GM12878 (cell line): ENCODE results near the gene HTR4. TPM values are rescaled to one million over a fixed set of nuclear protein-coding genes. Genes with fewer than 3 reads are reported as not detected.

Experiments used
- ATAC-seq: fragments of 200-7000 bp; cut with Tn5 transposase; 3 replicates; pipeline ENCODE4 v1.9.1; 2020; ENCODE audit warnings: mild to moderate bottlenecking, moderate library complexity
- BruUV-seq: library from RNA; stranded (reverse); fragments of 400-500 nt; replicated peaks from 2 replicates; lab custom pipeline; 2021; lab: Mats Ljungman, UMichigan
- CTCF ChIA-PET: fragments of 300-600 bp; sonication (Branson Sonifier 250); formaldehyde crosslinking; extraction: SDS; loops from one replicate; lab custom pipeline; 2021; ENCODE audit warnings: inconsistent platforms; lab: Yijun Ruan, JAX
- POLR2A ChIA-PET: fragments of 350-600 bp; formaldehyde crosslinking; extraction: SDS; loops from one replicate; lab custom pipeline; 2021; ENCODE audit warnings: inconsistent platforms; lab: Charles Lee
- RAD21 ChIA-PET: fragments of 300-600 bp; sonication (Branson Sonifier 250); formaldehyde crosslinking; loops from one replicate; lab custom pipeline; 2023; ENCODE audit warnings: antibody characterized with exemption; ENCODE audit not compliant: unreplicated experiment; lab: Charles Lee
- SMC1A ChIA-PET: fragments of 300-600 bp; sonication (Branson Sonifier 250); formaldehyde crosslinking; loops from one replicate; lab custom pipeline; 2023; ENCODE audit not compliant: unreplicated experiment, uncharacterized antibody; lab: Charles Lee
- DNase-seq: peaks from one replicate; pipeline ENCODE4 v3.0.0-alpha.2; 2011; ENCODE audit warnings: low read depth, low spot score
- FAIRE-seq: peaks from 3 replicates; lab custom pipeline; 2011; peaks lifted over from hg19 to GRCh38; lab: Jason Lieb, UNC
- H2AFZ ChIP-seq: 2 replicates; pipeline ENCODE4 v1.6.0; 2011; ENCODE audit warnings: low read depth, low read length, control low read depth; ENCODE audit not compliant: control insufficient read depth
- H3K27ac ChIP-seq: 2 replicates; pipeline ENCODE4 v1.5.1; 2011; ENCODE audit warnings: control low read depth; ENCODE audit not compliant: control insufficient read depth, insufficient read depth
- H3K27me3 ChIP-seq, 2 experiments: replicated peaks in 1 of 2; 2 replicates each; pipeline versions ENCODE4 v1.6.0 to v1.6.1; 2011; ENCODE audit warnings: low read length in 1 of 2; ENCODE audit not compliant: control insufficient read depth in 2 of 2, insufficient read depth in 2 of 2
- H3K36me3 ChIP-seq, 2 experiments: 2 replicates each; pipeline ENCODE4 v1.5.1; 2011; ENCODE audit warnings: low read length in 1 of 2; ENCODE audit not compliant: control insufficient read depth in 2 of 2, insufficient read depth in 2 of 2
- H3K4me1 ChIP-seq: 2 replicates; pipeline ENCODE4 v1.6.1; 2011; ENCODE audit warnings: mild to moderate bottlenecking, low read length, moderate library complexity, mixed read lengths; ENCODE audit not compliant: control insufficient read depth, insufficient read depth
- H3K4me2 ChIP-seq: 2 replicates; pipeline ENCODE4 v1.6.0; 2011; ENCODE audit warnings: control low read depth; ENCODE audit not compliant: control insufficient read depth, insufficient read depth
- H3K4me3 ChIP-seq: fragments of 200-600 bp; sonication (generic); 2 replicates; pipeline ENCODE4 v1.5.1; 2016
- H3K79me2 ChIP-seq: 2 replicates; pipeline ENCODE4 v1.6.0; 2011; ENCODE audit warnings: low read length; ENCODE audit not compliant: control insufficient read depth, insufficient read depth
- H3K9ac ChIP-seq: 2 replicates; pipeline ENCODE4 v1.8.0; 2011; ENCODE audit warnings: low read length, control low read depth, mixed read lengths; ENCODE audit not compliant: control insufficient read depth, insufficient read depth
- H3K9me3 ChIP-seq: replicated peaks from 3 replicates; pipeline ENCODE4 v1.5.1; 2011; ENCODE audit warnings: mild to moderate bottlenecking, low read length; ENCODE audit not compliant: control insufficient read depth, insufficient read depth
- H4K20me1 ChIP-seq: 2 replicates; pipeline ENCODE4 v1.6.0; 2011; ENCODE audit not compliant: control insufficient read depth, insufficient read depth
- EGR1 ChIP-seq, 2 experiments: IDR thresholded peaks; 1 replicate in 1 of 2; 2 replicates in 1 of 2; pipeline ENCODE4 v1.6.1; 2011 to 2012; ENCODE audit warnings: low read depth in 2 of 2, low read length in 2 of 2, borderline replicate concordance in 1 of 2, mild to moderate bottlenecking in 1 of 2, moderate library complexity in 1 of 2
- ESRRA ChIP-seq: IDR thresholded peaks from 2 replicates; pipeline ENCODE4 v1.6.1; 2012; ENCODE audit warnings: mild to moderate bottlenecking, low read length, improper control_type of control experiment
- HDAC6 ChIP-seq: fragments of 200-600 bp; sonication (generic); IDR thresholded peaks from one replicate; pipeline ENCODE4 v1.8.0; 2017; ENCODE audit warnings: antibody characterized with exemption; ENCODE audit not compliant: unreplicated experiment
- JUND ChIP-seq: IDR thresholded peaks from 2 replicates; pipeline ENCODE4 v1.6.1; 2012; ENCODE audit warnings: low read depth, mild to moderate bottlenecking, low read length, improper control_type of control experiment, moderate library complexity
- MYC ChIP-seq: IDR thresholded peaks from 2 replicates; pipeline ENCODE4 v1.6.1; 2011; ENCODE audit warnings: mild to moderate bottlenecking, low read length, moderate library complexity, inconsistent platforms; ENCODE audit not compliant: insufficient read depth, insufficient replicate concordance, insufficient read length, severe bottlenecking
- POLR2A ChIP-seq: IDR thresholded peaks from 2 replicates; pipeline ENCODE4 v1.6.1; 2011; ENCODE audit warnings: low read depth, mild to moderate bottlenecking, low read length
- RFX5 ChIP-seq: IDR thresholded peaks from 2 replicates; pipeline ENCODE4 v1.6.1; 2011; ENCODE audit warnings: low read depth, low read length, improper control_type of control experiment
- SMAD1 ChIP-seq: fragments of 450-650 bp; IDR thresholded peaks from 2 replicates; pipeline ENCODE4 v1.6.1; 2018; ENCODE audit warnings: mild to moderate bottlenecking, low read depth; ENCODE audit not compliant: partially characterized antibody
- STAT3 ChIP-seq: IDR thresholded peaks from 2 replicates; pipeline ENCODE4 v1.6.1; 2011; ENCODE audit warnings: low read depth, low read length, improper control_type of control experiment
- in situ Hi-C: fragments of 300-500 bp; cut with MboI; formaldehyde crosslinking; loops from 9 replicates; pipeline ENCODE4 v1.14.3; 2018; ENCODE audit warnings: mixed read lengths
- intact Hi-C: fragments of 100-400 bp; cut with micrococcal nuclease; formaldehyde crosslinking; loops from one replicate; pipeline ENCODE4 v1.14.2; 2022; ENCODE audit not compliant: unreplicated experiment
- polyA plus RNA-seq, 11 experiments: library from polyadenylated mRNA; depleted of rRNA in 4 of 11; unstranded in 6 of 11; stranded (reverse) in 5 of 11; fragments of >200 nt; fragmentation: Nextera tagmentation in 4 of 11; fragmentation: Illumina TruSeq in 1 of 11; extraction: Ambion mirVana in 4 of 11; extraction: Trizol in 1 of 11; gene quantifications; 1 replicate in 1 of 11; 2 replicates in 10 of 11; pipeline versions ENCODE4 v1.2.1 to v1.2.3, GENCODE V29; 2011 to 2016; ENCODE audit warnings: inconsistent platforms in 2 of 11, missing spikeins in 2 of 11, low read depth in 1 of 11
- total RNA-seq, 4 experiments: library from RNA; depleted of rRNA in 3 of 4; stranded (reverse); fragments of >200 nt in 3 of 4; fragmentation: Illumina TruSeq in 1 of 4; extraction: Trizol in 1 of 4; gene quantifications; 2 replicates each; pipeline versions ENCODE4 v1.2.1 to v1.2.3, GENCODE V29; 2013 to 2021
- TF ChIP-seq, protein P1 (sequence below): fragments of 450-650 bp; formaldehyde crosslinking; IDR thresholded peaks from 2 replicates; pipeline ENCODE4 v1.5.0; 2022; ENCODE audit warnings: mild to moderate bottlenecking, missing genetic modification characterization
- TF ChIP-seq, protein P2 (sequence below): fragments of 450-650 bp; formaldehyde crosslinking; IDR thresholded peaks from 2 replicates; pipeline ENCODE4 v1.4.0; 2020; ENCODE audit warnings: mild to moderate bottlenecking, moderate library complexity
- TF ChIP-seq, protein P3 (sequence below): fragments of 450-650 bp; IDR thresholded peaks from 2 replicates; pipeline ENCODE4 v1.6.1; 2016; ENCODE audit warnings: mild to moderate bottlenecking, moderate library complexity, borderline replicate concordance

The HTR4 gene
- total and polyA plus RNA-seq, 10 of the 15 experiments (the other 5 are each of a cell fraction or from before 2014, with no cell fraction given): not detected

DNA sequence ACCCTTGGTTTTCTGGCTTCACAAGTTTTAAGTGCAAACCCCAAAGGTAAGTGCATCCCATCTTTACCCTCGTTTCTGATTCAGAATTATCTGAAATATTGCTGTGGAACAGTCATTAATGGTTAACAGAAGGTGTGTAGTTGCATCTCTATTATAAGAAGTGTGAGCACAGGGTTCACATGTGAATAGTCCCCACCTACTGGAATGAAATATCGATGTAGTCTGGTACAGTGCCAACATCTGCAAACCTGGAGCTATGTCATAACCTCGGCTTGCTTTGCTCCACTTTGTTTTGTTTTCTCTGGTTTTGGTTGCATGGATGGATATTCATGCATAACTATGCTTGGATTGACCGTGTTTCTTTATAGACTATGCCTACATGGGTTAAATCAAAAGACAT, 12.6 kb downstream of the HTR4 start (continued):
- TF ChIP-seq, protein P1, sequence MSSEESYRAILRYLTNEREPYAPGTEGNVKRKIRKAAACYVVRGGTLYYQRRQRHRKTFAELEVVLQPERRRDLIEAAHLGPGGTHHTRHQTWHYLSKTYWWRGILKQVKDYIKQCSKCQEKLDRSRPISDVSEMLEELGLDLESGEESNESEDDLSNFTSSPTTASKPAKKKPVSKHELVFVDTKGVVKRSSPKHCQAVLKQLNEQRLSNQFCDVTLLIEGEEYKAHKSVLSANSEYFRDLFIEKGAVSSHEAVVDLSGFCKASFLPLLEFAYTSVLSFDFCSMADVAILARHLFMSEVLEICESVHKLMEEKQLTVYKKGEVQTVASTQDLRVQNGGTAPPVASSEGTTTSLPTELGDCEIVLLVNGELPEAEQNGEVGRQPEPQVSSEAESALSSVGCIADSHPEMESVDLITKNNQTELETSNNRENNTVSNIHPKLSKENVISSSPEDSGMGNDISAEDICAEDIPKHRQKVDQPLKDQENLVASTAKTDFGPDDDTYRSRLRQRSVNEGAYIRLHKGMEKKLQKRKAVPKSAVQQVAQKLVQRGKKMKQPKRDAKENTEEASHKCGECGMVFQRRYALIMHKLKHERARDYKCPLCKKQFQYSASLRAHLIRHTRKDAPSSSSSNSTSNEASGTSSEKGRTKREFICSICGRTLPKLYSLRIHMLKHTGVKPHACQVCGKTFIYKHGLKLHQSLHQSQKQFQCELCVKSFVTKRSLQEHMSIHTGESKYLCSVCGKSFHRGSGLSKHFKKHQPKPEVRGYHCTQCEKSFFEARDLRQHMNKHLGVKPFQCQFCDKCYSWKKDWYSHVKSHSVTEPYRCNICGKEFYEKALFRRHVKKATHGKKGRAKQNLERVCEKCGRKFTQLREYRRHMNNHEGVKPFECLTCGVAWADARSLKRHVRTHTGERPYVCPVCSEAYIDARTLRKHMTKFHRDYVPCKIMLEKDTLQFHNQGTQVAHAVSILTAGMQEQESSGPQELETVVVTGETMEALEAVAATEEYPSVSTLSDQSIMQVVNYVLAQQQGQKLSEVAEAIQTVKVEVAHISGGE (CRISPR knock-in tag): no peak
- TF ChIP-seq RFX5 (no peak), POLR2A (no peak)
- TF ChIP-seq, all 136 proteins: peak for 0

DNA sequence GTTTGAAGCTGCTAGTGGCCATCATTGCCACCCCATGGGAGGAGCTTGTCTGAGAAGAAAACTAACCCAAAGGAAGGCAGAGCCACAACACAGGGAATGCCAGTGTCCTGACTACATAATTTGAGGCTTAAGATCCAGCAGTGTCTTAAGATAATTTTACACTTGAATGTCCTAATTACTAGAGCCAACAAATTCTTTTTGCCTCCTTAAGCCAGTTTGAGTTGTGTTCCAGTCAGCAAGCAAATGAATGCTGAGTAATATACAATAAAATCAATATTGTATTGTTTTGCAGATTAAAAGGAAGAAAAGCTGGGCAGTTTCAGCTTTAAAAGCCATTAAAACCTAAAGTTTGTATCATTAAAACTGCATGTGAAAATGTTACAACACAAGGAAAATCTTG, 13.9 kb downstream of the HTR4 start:
- ChIA-PET RAD21 (no interaction called here), SMC1A (interaction anchor here (0.9 kb wide), 1 partner anchor 90 kb away, joined by 3 read pairs; no protein-coding TSS in a partner anchor), POLR2A (no interaction called here), CTCF (interaction anchor here (1.0 kb wide), 1 partner anchor 92 kb away, joined by 3 read pairs; no protein-coding TSS in a partner anchor)
- Histone ChIP-seq H4K20me1 (no peaks in the 10 kb centered on the region), H3K36me3 (no peaks in the 10 kb centered on the region), H3K4me1 (no peaks in the 10 kb centered on the region), H3K4me3 (no peak overlapping the region), H3K27ac (no peak overlapping the region), H3K9me3 (no peaks in the 10 kb centered on the region), H2AFZ (no peak overlapping the region), H3K4me2 (no peak overlapping the region), H3K79me2 (no peaks in the 10 kb centered on the region), H3K9ac (no peak overlapping the region), H3K27me3 (no peaks in the 10 kb centered on the region; a peak in 2 of 4 replicates)
- intact Hi-C loops (no loop called here), in situ Hi-C loops (no loop called here)
- FAIRE-seq (no peak), DNase-seq (no peak), ATAC-seq (no peak)
- no peak for TF ChIP-seq ESRRA
- no peak for TF ChIP-seq EGR1 (IDR thresholded peaks at IDR 0.05; ENCODE audit: borderline replicate concordance in 1 of 2, low read depth in 2 of 2, low read length in 2 of 2)
- TF ChIP-seq STAT3: no peak
- TF ChIP-seq, protein P2, sequence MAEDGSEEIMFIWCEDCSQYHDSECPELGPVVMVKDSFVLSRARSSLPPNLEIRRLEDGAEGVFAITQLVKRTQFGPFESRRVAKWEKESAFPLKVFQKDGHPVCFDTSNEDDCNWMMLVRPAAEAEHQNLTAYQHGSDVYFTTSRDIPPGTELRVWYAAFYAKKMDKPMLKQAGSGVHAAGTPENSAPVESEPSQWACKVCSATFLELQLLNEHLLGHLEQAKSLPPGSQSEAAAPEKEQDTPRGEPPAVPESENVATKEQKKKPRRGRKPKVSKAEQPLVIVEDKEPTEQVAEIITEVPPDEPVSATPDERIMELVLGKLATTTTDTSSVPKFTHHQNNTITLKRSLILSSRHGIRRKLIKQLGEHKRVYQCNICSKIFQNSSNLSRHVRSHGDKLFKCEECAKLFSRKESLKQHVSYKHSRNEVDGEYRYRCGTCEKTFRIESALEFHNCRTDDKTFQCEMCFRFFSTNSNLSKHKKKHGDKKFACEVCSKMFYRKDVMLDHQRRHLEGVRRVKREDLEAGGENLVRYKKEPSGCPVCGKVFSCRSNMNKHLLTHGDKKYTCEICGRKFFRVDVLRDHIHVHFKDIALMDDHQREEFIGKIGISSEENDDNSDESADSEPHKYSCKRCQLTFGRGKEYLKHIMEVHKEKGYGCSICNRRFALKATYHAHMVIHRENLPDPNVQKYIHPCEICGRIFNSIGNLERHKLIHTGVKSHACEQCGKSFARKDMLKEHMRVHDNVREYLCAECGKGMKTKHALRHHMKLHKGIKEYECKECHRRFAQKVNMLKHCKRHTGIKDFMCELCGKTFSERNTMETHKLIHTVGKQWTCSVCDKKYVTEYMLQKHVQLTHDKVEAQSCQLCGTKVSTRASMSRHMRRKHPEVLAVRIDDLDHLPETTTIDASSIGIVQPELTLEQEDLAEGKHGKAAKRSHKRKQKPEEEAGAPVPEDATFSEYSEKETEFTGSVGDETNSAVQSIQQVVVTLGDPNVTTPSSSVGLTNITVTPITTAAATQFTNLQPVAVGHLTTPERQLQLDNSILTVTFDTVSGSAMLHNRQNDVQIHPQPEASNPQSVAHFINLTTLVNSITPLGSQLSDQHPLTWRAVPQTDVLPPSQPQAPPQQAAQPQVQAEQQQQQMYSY: no peak
- no peak for TF ChIP-seq MYC
- no peak for TF ChIP-seq JUND
- no peak for TF ChIP-seq SMAD1
- TF ChIP-seq HDAC6: no peak
- TF ChIP-seq, protein P3, sequence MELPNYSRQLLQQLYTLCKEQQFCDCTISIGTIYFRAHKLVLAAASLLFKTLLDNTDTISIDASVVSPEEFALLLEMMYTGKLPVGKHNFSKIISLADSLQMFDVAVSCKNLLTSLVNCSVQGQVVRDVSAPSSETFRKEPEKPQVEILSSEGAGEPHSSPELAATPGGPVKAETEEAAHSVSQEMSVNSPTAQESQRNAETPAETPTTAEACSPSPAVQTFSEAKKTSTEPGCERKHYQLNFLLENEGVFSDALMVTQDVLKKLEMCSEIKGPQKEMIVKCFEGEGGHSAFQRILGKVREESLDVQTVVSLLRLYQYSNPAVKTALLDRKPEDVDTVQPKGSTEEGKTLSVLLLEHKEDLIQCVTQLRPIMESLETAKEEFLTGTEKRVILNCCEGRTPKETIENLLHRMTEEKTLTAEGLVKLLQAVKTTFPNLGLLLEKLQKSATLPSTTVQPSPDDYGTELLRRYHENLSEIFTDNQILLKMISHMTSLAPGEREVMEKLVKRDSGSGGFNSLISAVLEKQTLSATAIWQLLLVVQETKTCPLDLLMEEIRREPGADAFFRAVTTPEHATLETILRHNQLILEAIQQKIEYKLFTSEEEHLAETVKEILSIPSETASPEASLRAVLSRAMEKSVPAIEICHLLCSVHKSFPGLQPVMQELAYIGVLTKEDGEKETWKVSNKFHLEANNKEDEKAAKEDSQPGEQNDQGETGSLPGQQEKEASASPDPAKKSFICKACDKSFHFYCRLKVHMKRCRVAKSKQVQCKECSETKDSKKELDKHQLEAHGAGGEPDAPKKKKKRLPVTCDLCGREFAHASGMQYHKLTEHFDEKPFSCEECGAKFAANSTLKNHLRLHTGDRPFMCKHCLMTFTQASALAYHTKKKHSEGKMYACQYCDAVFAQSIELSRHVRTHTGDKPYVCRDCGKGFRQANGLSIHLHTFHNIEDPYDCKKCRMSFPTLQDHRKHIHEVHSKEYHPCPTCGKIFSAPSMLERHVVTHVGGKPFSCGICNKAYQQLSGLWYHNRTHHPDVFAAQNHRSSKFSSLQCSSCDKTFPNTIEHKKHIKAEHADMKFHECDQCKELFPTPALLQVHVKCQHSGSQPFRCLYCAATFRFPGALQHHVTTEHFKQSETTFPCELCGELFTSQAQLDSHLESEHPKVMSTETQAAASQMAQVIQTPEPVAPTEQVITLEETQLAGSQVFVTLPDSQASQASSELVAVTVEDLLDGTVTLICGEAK: no peak
- BruUV-seq: no TSS peak
